B cell (primary cell): Measurements from ENCODE around the gene DPCD. TPM values are rescaled to one million over a fixed set of nuclear protein-coding genes. Genes with fewer than 3 reads are reported as not detected.

Source experiments
- ATAC-seq: fragments of 200-7000 bp; cut with Tn5 transposase; one replicate; pipeline ENCODE4 v1.10.0; 2021; ENCODE audit warnings: low read depth, mild to moderate bottlenecking, moderate number of reproducible peaks, moderate library complexity
- CTCF ChIA-PET: fragments of 350-600 bp; sonication (Branson Sonifier 250); formaldehyde crosslinking; loops from one replicate; lab custom pipeline; 2021; ENCODE audit warnings: antibody characterized with exemption, inconsistent platforms; lab: Charles Lee
- POLR2A ChIA-PET: fragments of 350-600 bp; sonication (Branson Sonifier 250); formaldehyde crosslinking; loops from one replicate; lab custom pipeline; 2021; ENCODE audit warnings: antibody characterized with exemption; lab: Charles Lee
- DNase-seq: peaks from one replicate; pipeline ENCODE4 v3.0.0; 2013
- H2AFZ ChIP-seq: 2 replicates; pipeline ENCODE4 v1.6.1; 2012; ENCODE audit warnings: mild to moderate bottlenecking, low read depth, low read length; ENCODE audit not compliant: insufficient read depth, poor library complexity, severe bottlenecking
- H3K27ac ChIP-seq, 2 donors: 1 replicate in 1 of 2; 2 replicates in 1 of 2; pipeline ENCODE4 v1.5.1; 2012 to 2013; ENCODE audit warnings: low read length in 2 of 2, mild to moderate bottlenecking in 2 of 2, moderate library complexity in 1 of 2
- H3K27me3 ChIP-seq, 4 experiments: fragments of 200-600 bp in 1 of 4; sonication (generic) in 1 of 4; replicated peaks in 1 of 4; 1 replicate in 2 of 4; 2 replicates in 2 of 4; pipeline versions ENCODE4 v1.6.1 to v1.7.0; 2013 to 2016; ENCODE audit warnings: low read length in 3 of 4, mild to moderate bottlenecking in 2 of 4, mixed read lengths in 1 of 4, moderate library complexity in 1 of 4; ENCODE audit not compliant: insufficient read depth in 4 of 4, control insufficient read depth in 3 of 4; ENCODE audit errors: control extremely low read depth in 1 of 4
- H3K36me3 ChIP-seq, 2 experiments: replicated peaks in 1 of 2; 1 replicate in 1 of 2; 2 replicates in 1 of 2; pipeline versions ENCODE4 v1.6.1 to v1.7.1; 2013; ENCODE audit warnings: low read length in 1 of 2; ENCODE audit not compliant: insufficient read depth in 2 of 2, control insufficient read depth in 1 of 2; ENCODE audit errors: control extremely low read depth in 1 of 2, extremely low read depth in 1 of 2
- H3K4me1 ChIP-seq, 2 donors: fragments of 200-600 bp in 1 of 2; sonication (generic) in 1 of 2; 1 replicate in 1 of 2; 2 replicates in 1 of 2; pipeline versions ENCODE4 v1.5.1 to v1.6.1; 2013 to 2017; ENCODE audit warnings: low read length in 2 of 2; ENCODE audit not compliant: control insufficient read depth in 2 of 2, insufficient read depth in 2 of 2
- H3K4me2 ChIP-seq: replicated peaks from 2 replicates; pipeline ENCODE3; 2012; ENCODE audit warnings: mild to moderate bottlenecking, low read depth, low read length; ENCODE audit not compliant: poor library complexity, severe bottlenecking
- H3K4me3 ChIP-seq, 5 experiments: fragments of 200-600 bp in 1 of 5; sonication (generic) in 1 of 5; 1 replicate in 3 of 5; 2 replicates in 2 of 5; pipeline versions ENCODE4 v1.5.1 to v1.7.0; 2011 to 2016; ENCODE audit warnings: low read length in 4 of 5, mild to moderate bottlenecking in 4 of 5, low read depth in 2 of 5, control low read depth in 1 of 5, moderate library complexity in 1 of 5; ENCODE audit not compliant: insufficient read depth in 1 of 5; ENCODE audit errors: control extremely low read depth in 1 of 5, extremely low read depth in 1 of 5
- H3K79me2 ChIP-seq: fragments of 200-600 bp; sonication (generic); one replicate; pipeline ENCODE4 v1.6.0; 2016; ENCODE audit warnings: low read length; ENCODE audit not compliant: control insufficient read depth, insufficient read depth
- H3K9ac ChIP-seq: fragments of 200-600 bp; sonication (generic); 2 replicates; pipeline ENCODE4 v1.6.1; 2017; ENCODE audit warnings: mild to moderate bottlenecking, low read length, moderate library complexity
- H3K9me3 ChIP-seq, 3 donors: one replicate each; pipeline versions ENCODE4 v1.6.1 to v1.7.1; 2013; ENCODE audit warnings: low read length in 2 of 3; ENCODE audit not compliant: control insufficient read depth in 2 of 3, insufficient read depth in 1 of 3; ENCODE audit errors: control extremely low read depth in 1 of 3
- H4K20me1 ChIP-seq: 2 replicates; pipeline ENCODE4 v1.6.0; 2012; ENCODE audit warnings: mild to moderate bottlenecking, low read length; ENCODE audit not compliant: insufficient read depth, control insufficient read depth, poor library complexity, severe bottlenecking
- H3K27ac Mint-ChIP-seq: one replicate; pipeline ENCODE4 v1.8.0; 2021; ENCODE audit warnings: mixed read lengths
- H3K27me3 Mint-ChIP-seq: one replicate; pipeline ENCODE4 v1.8.0; 2021; ENCODE audit warnings: mixed read lengths
- H3K4me1 Mint-ChIP-seq: one replicate; pipeline ENCODE4 v1.8.0; 2021; ENCODE audit warnings: mixed read lengths
- H3K4me3 Mint-ChIP-seq: one replicate; pipeline ENCODE4 v1.8.0; 2021; ENCODE audit warnings: mixed read lengths
- H3K9me3 Mint-ChIP-seq: one replicate; pipeline ENCODE4 v1.8.0; 2022; ENCODE audit warnings: mixed read lengths; ENCODE audit not compliant: insufficient read depth
- EZH2 ChIP-seq: IDR thresholded peaks from 2 replicates; pipeline ENCODE4 v1.6.1; 2012; ENCODE audit warnings: borderline replicate concordance, low read depth, mild to moderate bottlenecking, moderate library complexity, low read length; ENCODE audit not compliant: insufficient read depth, poor library complexity, severe bottlenecking
- WGBS: methylation state at CpG from one replicate; pipeline ENCODE4 v1.1.5; 2013; ENCODE audit warnings: missing lambda C conversion rate; ENCODE audit not compliant: insufficient coverage; 5-methylcytosine and 5-hydroxymethylcytosine counted together
- intact Hi-C: fragments of 100-400 bp; cut with micrococcal nuclease; formaldehyde crosslinking; loops from one replicate; pipeline ENCODE4 v1.10.0; 2022
- polyA plus RNA-seq: library from polyadenylated mRNA; depleted of rRNA; stranded (reverse); fragments of >200 nt; gene quantifications from 2 replicates; pipeline ENCODE4 v1.2.3, GENCODE V29; 2012
- total RNA-seq, 2 donors: library from RNA; stranded (reverse); fragments of 120-200 nt in 1 of 2; gene quantifications; 1 replicate in 1 of 2; 2 replicates in 1 of 2; pipeline versions ENCODE4 v1.2.3 to v1.2.4, GENCODE V29; 2013 to 2022
- TF ChIP-seq, protein P1 (sequence below): fragments of 200-600 bp; IDR thresholded peaks from one replicate; pipeline ENCODE4 v1.8.0; 2022; ENCODE audit warnings: antibody characterized with exemption, mild to moderate bottlenecking

Gene DPCD
- total and polyA plus RNA-seq, 2 donors (not counting 1 experiment from before 2014, with no cell fraction given): 0.88 to 2.2 TPM

DNA sequence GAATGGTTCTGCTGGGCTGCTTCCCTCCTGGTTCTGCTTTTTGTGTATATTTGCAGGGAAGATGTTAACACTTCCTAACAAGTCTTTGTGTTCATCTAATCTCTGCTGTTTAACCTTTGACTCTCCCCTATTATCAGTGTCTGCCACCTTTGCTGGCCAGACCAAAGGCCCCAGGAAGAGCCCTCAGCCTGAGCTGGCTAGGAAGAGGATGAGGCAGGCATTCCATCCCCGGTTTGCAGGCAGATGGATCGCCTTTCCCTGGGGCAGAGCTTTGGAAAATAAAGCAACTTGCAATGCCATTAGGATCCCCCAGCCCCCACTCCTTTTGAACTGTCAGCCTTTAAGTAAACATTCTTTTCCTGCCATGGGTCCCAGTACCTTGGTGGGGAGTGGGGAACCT, 19.0 kb downstream of the DPCD start:
- TF ChIP-seq, protein P1, sequence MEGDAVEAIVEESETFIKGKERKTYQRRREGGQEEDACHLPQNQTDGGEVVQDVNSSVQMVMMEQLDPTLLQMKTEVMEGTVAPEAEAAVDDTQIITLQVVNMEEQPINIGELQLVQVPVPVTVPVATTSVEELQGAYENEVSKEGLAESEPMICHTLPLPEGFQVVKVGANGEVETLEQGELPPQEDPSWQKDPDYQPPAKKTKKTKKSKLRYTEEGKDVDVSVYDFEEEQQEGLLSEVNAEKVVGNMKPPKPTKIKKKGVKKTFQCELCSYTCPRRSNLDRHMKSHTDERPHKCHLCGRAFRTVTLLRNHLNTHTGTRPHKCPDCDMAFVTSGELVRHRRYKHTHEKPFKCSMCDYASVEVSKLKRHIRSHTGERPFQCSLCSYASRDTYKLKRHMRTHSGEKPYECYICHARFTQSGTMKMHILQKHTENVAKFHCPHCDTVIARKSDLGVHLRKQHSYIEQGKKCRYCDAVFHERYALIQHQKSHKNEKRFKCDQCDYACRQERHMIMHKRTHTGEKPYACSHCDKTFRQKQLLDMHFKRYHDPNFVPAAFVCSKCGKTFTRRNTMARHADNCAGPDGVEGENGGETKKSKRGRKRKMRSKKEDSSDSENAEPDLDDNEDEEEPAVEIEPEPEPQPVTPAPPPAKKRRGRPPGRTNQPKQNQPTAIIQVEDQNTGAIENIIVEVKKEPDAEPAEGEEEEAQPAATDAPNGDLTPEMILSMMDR: no peak
- no peak for TF ChIP-seq EZH2
- WGBS: 72% methylated on average over 2 of the region's 2 CpGs
- no peaks in the 10 kb centered on the region for H3K27me3 ChIP-seq
- H2AFZ ChIP-seq: no peak overlapping the region
- peaks cover 0 to 53% of the 10 kb centered on the region in 2 experiments for H3K36me3 ChIP-seq
- CTCF ChIA-PET: no interaction called here
- Mint-ChIP-seq H3K4me1 (no peaks in the 10 kb centered on the region), H3K27ac (no peak overlapping the region), H3K4me3 (no peak overlapping the region), H3K9me3 (no peaks in the 10 kb centered on the region), H3K27me3 (no peaks in the 10 kb centered on the region)
- POLR2A ChIA-PET: no interaction called here
- no peaks in the 10 kb centered on the region for H3K79me2 ChIP-seq
- H3K4me2 ChIP-seq: no peak overlapping the region
- no peak overlapping the region for H3K9ac ChIP-seq
- DNase-seq: no peak
- H3K4me1 ChIP-seq: no peaks in the 10 kb centered on the region
- no peak for ATAC-seq
- H3K27ac ChIP-seq: no peak overlapping the region
- no peaks in the 10 kb centered on the region for H4K20me1 ChIP-seq
- peaks cover 0 to 3% (median 0%) of the 10 kb centered on the region in 3 donors for H3K9me3 ChIP-seq
- no peak overlapping the region for H3K4me3 ChIP-seq
- intact Hi-C loops: no loop called here

DNA sequence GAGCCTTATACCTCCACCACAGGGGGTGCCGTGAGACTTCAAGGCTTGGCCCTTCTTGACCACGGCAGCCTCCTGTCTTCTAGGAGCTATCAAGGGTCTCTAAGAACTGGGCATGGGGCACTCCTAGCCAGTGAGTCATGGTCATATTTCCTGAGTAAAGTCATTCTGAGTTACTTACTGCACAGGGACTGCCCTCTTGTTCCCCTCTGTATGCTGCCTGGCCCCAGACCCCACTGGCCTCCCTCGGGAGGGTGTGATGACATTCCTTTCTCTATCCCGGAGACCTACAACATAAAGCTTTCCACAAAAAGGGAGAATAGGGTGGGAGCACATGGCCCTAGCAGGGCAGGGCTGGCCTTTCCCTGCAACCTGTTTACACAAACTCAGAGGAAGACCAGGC, 21.4 kb downstream of the DPCD start:
- ChIA-PET CTCF (no interaction called here), POLR2A (no interaction called here)
- intact Hi-C loops: no loop called here
- no peak overlapping the region for H3K27ac Mint-ChIP-seq
- H3K4me1 ChIP-seq: no peaks in the 10 kb centered on the region
- no peak overlapping the region for H2AFZ ChIP-seq
- no peak overlapping the region for H3K9ac ChIP-seq
- H3K27me3 ChIP-seq: no peaks in the 10 kb centered on the region
- ATAC-seq (no peak), DNase-seq (no peak)
- H3K36me3 ChIP-seq: peaks cover 0 to 64% of the 10 kb centered on the region in 2 experiments
- TF ChIP-seq, protein P1: no peak
- no peak for TF ChIP-seq EZH2
- no peak overlapping the region for H3K4me2 ChIP-seq
- peaks cover 7% of the 10 kb centered on the region for H4K20me1 ChIP-seq
- 96% methylated on average over 3 of the region's 4 CpGs for WGBS
- H3K9me3 ChIP-seq: no peaks in the 10 kb centered on the region
- no peak overlapping the region for H3K4me3 ChIP-seq
- H3K9me3 Mint-ChIP-seq: no peaks in the 10 kb centered on the region
- H3K4me3 Mint-ChIP-seq: no peak overlapping the region
- H3K27ac ChIP-seq: no peak overlapping the region
- H3K4me1 Mint-ChIP-seq: no peaks in the 10 kb centered on the region
- no peaks in the 10 kb centered on the region for H3K27me3 Mint-ChIP-seq
- H3K79me2 ChIP-seq: no peaks in the 10 kb centered on the region
